ENCODE measurements around the gene EGLN3.

EGLN3 gene

GRCh38 chr14:33950320-33951182, at the start of gene EGLN3:
TSS of gene EGLN3 (minus strand) at chr14:33951074. CDS start at chr14:33950752, 322 bp downstream.
- Mint-ChIP-seq H3K4me3 (peak within 1 kb of the TSS; percentile 86), H3K36me3 (ENCODE audit: low read depth) (peaks cover 32% of the 10 kb centered on the region), H3K27ac (peak within 1 kb of the TSS; percentile 53), H3K4me1 (ENCODE audit: low read depth) (peaks cover 37% of the 10 kb centered on the region), H3K9me3 (no peaks in the 10 kb centered on the region), H3K27me3 (ENCODE audit: low read depth) (peaks cover 70% of the 10 kb centered on the region)
- peak; percentile 79 for DNase-seq (ENCODE audit: low spot score)

GRCh38 chr14:34000396-34000795, 49.5 kb upstream of the EGLN3 start:
- no peak for DNase-seq (ENCODE audit: low spot score)
- Mint-ChIP-seq H3K4me1 (ENCODE audit: low read depth) (peaks cover 15% of the 10 kb centered on the region), H3K4me3 (no peak overlapping the region), H3K9me3 (no peaks in the 10 kb centered on the region), H3K27ac (no peak overlapping the region), H3K27me3 (ENCODE audit: low read depth) (peaks cover 41% of the 10 kb centered on the region), H3K36me3 (ENCODE audit: low read depth) (peaks cover 31% of the 10 kb centered on the region)

- DNase-seq (ENCODE audit: low spot score): no peak
- Mint-ChIP-seq H3K9me3 (no peaks in the 10 kb centered on the region), H3K36me3 (ENCODE audit: low read depth) (peaks cover 32% of the 10 kb centered on the region), H3K4me1 (ENCODE audit: low read depth) (peaks cover 15% of the 10 kb centered on the region), H3K27ac (no peak overlapping the region), H3K4me3 (no peak overlapping the region), H3K27me3 (ENCODE audit: low read depth) (peaks cover 38% of the 10 kb centered on the region)
Measured at GRCh38 chr14:33999771-34000291, 49.0 kb upstream of the EGLN3 start.

- H3K4me1 Mint-ChIP-seq (ENCODE audit: low read depth): peaks cover 9% of the 10 kb centered on the region
- no peak overlapping the region for H3K27ac Mint-ChIP-seq
- no peaks in the 10 kb centered on the region for H3K9me3 Mint-ChIP-seq
- peaks cover 43% of the 10 kb centered on the region for H3K27me3 Mint-ChIP-seq (ENCODE audit: low read depth)
- DNase-seq (ENCODE audit: low spot score): no peak
- H3K4me3 Mint-ChIP-seq: no peak overlapping the region
- H3K36me3 Mint-ChIP-seq (ENCODE audit: low read depth): peaks cover 32% of the 10 kb centered on the region
Measured at GRCh38 chr14:33997611-33998010, 46.7 kb upstream of the EGLN3 start.

- H3K27me3 Mint-ChIP-seq (ENCODE audit: low read depth): peaks cover 34% of the 10 kb centered on the region
- DNase-seq (ENCODE audit: low spot score): no peak
- no peaks in the 10 kb centered on the region for H3K9me3 Mint-ChIP-seq
- peaks cover 15% of the 10 kb centered on the region for H3K4me1 Mint-ChIP-seq (ENCODE audit: low read depth)
- H3K27ac Mint-ChIP-seq: no peak overlapping the region
- H3K4me3 Mint-ChIP-seq: no peak overlapping the region
- H3K36me3 Mint-ChIP-seq (ENCODE audit: low read depth): peaks cover 30% of the 10 kb centered on the region
Measured at GRCh38 chr14:33996462-33996861, 45.6 kb upstream of the EGLN3 start.

GRCh38 chr14:33993246-33993645, 42.4 kb upstream of the EGLN3 start:
- Mint-ChIP-seq H3K36me3 (ENCODE audit: low read depth) (peaks cover 31% of the 10 kb centered on the region), H3K9me3 (no peaks in the 10 kb centered on the region), H3K27me3 (ENCODE audit: low read depth) (peaks cover 24% of the 10 kb centered on the region), H3K4me3 (no peak overlapping the region), H3K4me1 (ENCODE audit: low read depth) (peaks cover 27% of the 10 kb centered on the region), H3K27ac (no peak overlapping the region)
- no peak for DNase-seq (ENCODE audit: low spot score)

GRCh38 chr14:33992274-33993007, 41.6 kb upstream of the EGLN3 start:
- Mint-ChIP-seq H3K27me3 (ENCODE audit: low read depth) (peaks cover 22% of the 10 kb centered on the region), H3K4me1 (ENCODE audit: low read depth) (peaks cover 27% of the 10 kb centered on the region)
- no peak for DNase-seq (ENCODE audit: low spot score)

GRCh38 chr14:33990790-33991189, 39.9 kb upstream of the EGLN3 start:
- DNase-seq (ENCODE audit: low spot score): no peak
- H3K27me3 Mint-ChIP-seq (ENCODE audit: low read depth): peaks cover 13% of the 10 kb centered on the region
- no peak overlapping the region for H3K27ac Mint-ChIP-seq
- H3K36me3 Mint-ChIP-seq (ENCODE audit: low read depth): peaks cover 42% of the 10 kb centered on the region
- peaks cover 27% of the 10 kb centered on the region for H3K4me1 Mint-ChIP-seq (ENCODE audit: low read depth)
- no peak overlapping the region for H3K4me3 Mint-ChIP-seq
- H3K9me3 Mint-ChIP-seq: peaks cover 3% of the 10 kb centered on the region

More at GRCh38 chr14:33992274-33993007, 41.6 kb upstream of the EGLN3 start:
- Mint-ChIP-seq H3K4me3 (no peak overlapping the region), H3K27ac (no peak overlapping the region), H3K9me3 (peaks cover under 1% of the 10 kb centered on the region), H3K36me3 (ENCODE audit: low read depth) (peaks cover 36% of the 10 kb centered on the region)

- Mint-ChIP-seq H3K27ac (no peak overlapping the region), H3K36me3 (ENCODE audit: low read depth) (peaks cover 51% of the 10 kb centered on the region), H3K27me3 (ENCODE audit: low read depth) (peaks cover 5% of the 10 kb centered on the region), H3K9me3 (peaks cover 12% of the 10 kb centered on the region), H3K4me3 (no peak overlapping the region), H3K4me1 (ENCODE audit: low read depth) (peaks cover 26% of the 10 kb centered on the region)
- DNase-seq (ENCODE audit: low spot score): no peak
Measured at GRCh38 chr14:33987565-33988080, 36.7 kb upstream of the EGLN3 start.

GRCh38 chr14:33986804-33987203, 35.9 kb upstream of the EGLN3 start:
- no peak for DNase-seq (ENCODE audit: low spot score)
- Mint-ChIP-seq H3K27me3 (ENCODE audit: low read depth) (peaks cover 2% of the 10 kb centered on the region), H3K27ac (no peak overlapping the region), H3K4me1 (ENCODE audit: low read depth) (peaks cover 20% of the 10 kb centered on the region), H3K36me3 (ENCODE audit: low read depth) (peaks cover 45% of the 10 kb centered on the region), H3K9me3 (peaks cover 12% of the 10 kb centered on the region), H3K4me3 (no peak overlapping the region)

- DNase-seq (ENCODE audit: low spot score): no peak
- peaks cover 42% of the 10 kb centered on the region for H3K36me3 Mint-ChIP-seq (ENCODE audit: low read depth)
- H3K4me3 Mint-ChIP-seq: no peak overlapping the region
- peaks cover 15% of the 10 kb centered on the region for H3K4me1 Mint-ChIP-seq (ENCODE audit: low read depth)
- H3K9me3 Mint-ChIP-seq: peaks cover 12% of the 10 kb centered on the region
- H3K27ac Mint-ChIP-seq: no peak overlapping the region
- peaks cover 2% of the 10 kb centered on the region for H3K27me3 Mint-ChIP-seq (ENCODE audit: low read depth)
Measured at GRCh38 chr14:33985242-33985641, 34.4 kb upstream of the EGLN3 start.

GRCh38 chr14:33979613-33980276, 28.9 kb upstream of the EGLN3 start:
- peak overlapping the region; percentile 53 for H3K4me3 Mint-ChIP-seq
- peaks cover 1% of the 10 kb centered on the region for H3K9me3 Mint-ChIP-seq
- peaks cover 10% of the 10 kb centered on the region for H3K36me3 Mint-ChIP-seq (ENCODE audit: low read depth)
- peaks cover 26% of the 10 kb centered on the region for H3K4me1 Mint-ChIP-seq (ENCODE audit: low read depth)
- H3K27me3 Mint-ChIP-seq (ENCODE audit: low read depth): peaks cover 8% of the 10 kb centered on the region
- no peak for DNase-seq (ENCODE audit: low spot score)
- H3K27ac Mint-ChIP-seq: peak overlapping the region; percentile 22

- H3K9me3 Mint-ChIP-seq: no peaks in the 10 kb centered on the region
- no peak for DNase-seq (ENCODE audit: low spot score)
- peaks cover 8% of the 10 kb centered on the region for H3K27me3 Mint-ChIP-seq (ENCODE audit: low read depth)
- peaks cover 8% of the 10 kb centered on the region for H3K36me3 Mint-ChIP-seq (ENCODE audit: low read depth)
- H3K4me3 Mint-ChIP-seq: no peak overlapping the region
- H3K27ac Mint-ChIP-seq: no peak overlapping the region
- H3K4me1 Mint-ChIP-seq (ENCODE audit: low read depth): peaks cover 26% of the 10 kb centered on the region
Measured at GRCh38 chr14:33978892-33979612, 28.2 kb upstream of the EGLN3 start.
